CD4-positive, alpha-beta T cell (primary cell): Measurements from ENCODE around the gene BIRC5. TPM values are rescaled to one million over a fixed set of nuclear protein-coding genes. Genes with fewer than 3 reads are reported as not detected.
A peak's percentile ranks its signal among the peaks of the same experiment; 100 is the strongest.

Source experiments
- ATAC-seq: fragments of 200-7000 bp; cut with Tn5 transposase; one replicate; pipeline ENCODE4 v1.10.0; 2022; ENCODE audit warnings: mild to moderate bottlenecking; ENCODE audit not compliant: poor library complexity
- CTCF ChIA-PET: fragments of 350-600 bp; sonication (Branson Sonifier 250); formaldehyde crosslinking; loops from one replicate; lab custom pipeline; 2021; ENCODE audit warnings: antibody characterized with exemption, inconsistent platforms; lab: Charles Lee
- POLR2A ChIA-PET: fragments of 350-600 bp; sonication (Branson Sonifier 250); formaldehyde crosslinking; loops from one replicate; lab custom pipeline; 2021; ENCODE audit warnings: antibody characterized with exemption, inconsistent platforms; lab: Charles Lee
- DNase-seq, 14 experiments: peaks; one replicate each; pipeline ENCODE4 v3.0.0-alpha.2; 2013 to 2020; ENCODE audit warnings: mixed read lengths in 2 of 14
- H3K27ac ChIP-seq, 2 donors: one replicate each; pipeline versions ENCODE4 v1.5.1 to v1.7.0; 2013; ENCODE audit warnings: low read length in 2 of 2, low read depth in 1 of 2, mild to moderate bottlenecking in 1 of 2
- H3K27me3 ChIP-seq, 2 experiments: 1 replicate in 1 of 2; 2 replicates in 1 of 2; pipeline versions ENCODE4 v1.6.1 to v1.7.0; 2013; ENCODE audit warnings: low read length in 2 of 2, control low read depth in 1 of 2, mild to moderate bottlenecking in 1 of 2, moderate library complexity in 1 of 2; ENCODE audit not compliant: insufficient read depth in 2 of 2, control insufficient read depth in 1 of 2
- H3K36me3 ChIP-seq: one replicate; pipeline ENCODE4 v1.6.1; 2013; ENCODE audit warnings: low read length, control low read depth; ENCODE audit not compliant: insufficient read depth
- H3K4me1 ChIP-seq: one replicate; pipeline ENCODE4 v1.6.1; 2013; ENCODE audit warnings: low read length, control low read depth; ENCODE audit not compliant: insufficient read depth
- H3K4me3 ChIP-seq: one replicate; pipeline ENCODE4 v1.5.1; 2013; ENCODE audit warnings: mild to moderate bottlenecking, low read length, moderate library complexity
- H3K9me3 ChIP-seq, 2 experiments: 1 replicate in 1 of 2; 2 replicates in 1 of 2; pipeline versions ENCODE4 v1.6.1 to v1.7.0; 2013; ENCODE audit warnings: low read length in 2 of 2, mild to moderate bottlenecking in 2 of 2, control low read depth in 1 of 2, moderate library complexity in 1 of 2; ENCODE audit not compliant: control insufficient read depth in 1 of 2, insufficient read depth in 1 of 2
- H3K27ac Mint-ChIP-seq: one replicate; pipeline ENCODE4 v1.8.0; 2020; ENCODE audit warnings: mixed read lengths
- H3K27me3 Mint-ChIP-seq: one replicate; pipeline ENCODE4 v1.8.0; 2021; ENCODE audit warnings: mixed read lengths
- H3K36me3 Mint-ChIP-seq: one replicate; pipeline ENCODE4 v1.8.0; 2021; ENCODE audit warnings: low read depth, mixed read lengths
- H3K4me1 Mint-ChIP-seq: one replicate; pipeline ENCODE4 v1.8.0; 2021; ENCODE audit warnings: low read depth, mixed read lengths
- H3K4me3 Mint-ChIP-seq: one replicate; pipeline ENCODE4 v1.8.0; 2020; ENCODE audit warnings: mild to moderate bottlenecking, mixed read lengths
- H3K9me3 Mint-ChIP-seq: one replicate; pipeline ENCODE4 v1.8.0; 2020; ENCODE audit warnings: mixed read lengths
- CTCF ChIP-seq: fragments of 200-600 bp; IDR thresholded peaks from one replicate; pipeline ENCODE4 v1.8.0; 2022; ENCODE audit warnings: antibody characterized with exemption, mild to moderate bottlenecking
- intact Hi-C, 2 experiments: fragments of 100-400 bp; cut with DNase I in 1 of 2; cut with micrococcal nuclease in 1 of 2; formaldehyde crosslinking; loops; one replicate each; pipeline versions ENCODE4 v1.15.1 to v1.9.0; 2023 to 2025; cut with DNase I, micrococcal nuclease
- total RNA-seq, 174 experiments: library from RNA in 2 of 174; stranded (reverse) in 2 of 174; gene quantifications; one replicate each; pipeline ENCODE4 v1.2.3 and lab custom pipeline; 2021 to 2026

The BIRC5 gene
- total RNA-seq, 2 experiments from 2014 or later: 0.39 to 0.41 TPM

- intact Hi-C loops: no loop called here
- H3K4me3 Mint-ChIP-seq: no peak overlapping the region
These were observed 30.1 kb upstream of the BIRC5 start for GRCh38 chr17:78183916-78184315.

GRCh38 chr17:78184351-78184750, 29.7 kb upstream of the BIRC5 start:
- Mint-ChIP-seq H3K27me3 (no peaks in the 10 kb centered on the region), H3K4me1 (peaks cover 16% of the 10 kb centered on the region), H3K9me3 (no peaks in the 10 kb centered on the region), H3K4me3 (no peak overlapping the region), H3K27ac (no peak overlapping the region), H3K36me3 (no peaks in the 10 kb centered on the region)
- H3K9me3 ChIP-seq: no peaks in the 10 kb centered on the region
- CTCF ChIA-PET: interaction anchor here (1.3 kb wide), 1 partner anchor 11 kb away, joined by 3 read pairs; no protein-coding TSS in a partner anchor
- ATAC-seq (no peak), DNase-seq (no peak)
- H3K4me3 ChIP-seq: no peak overlapping the region
- H3K4me1 ChIP-seq: peaks cover 22% of the 10 kb centered on the region
- POLR2A ChIA-PET: no interaction called here
- H3K27ac ChIP-seq: no peak overlapping the region
- no peak for TF ChIP-seq CTCF
- no peaks in the 10 kb centered on the region for H3K27me3 ChIP-seq
- no peaks in the 10 kb centered on the region for H3K36me3 ChIP-seq
- intact Hi-C loops: no loop called here

More at GRCh38 chr17:78183916-78184315, 30.1 kb upstream of the BIRC5 start:
- Histone ChIP-seq H3K4me1 (peaks cover 22% of the 10 kb centered on the region), H3K36me3 (no peaks in the 10 kb centered on the region), H3K9me3 (no peaks in the 10 kb centered on the region), H3K4me3 (no peak overlapping the region), H3K27me3 (no peaks in the 10 kb centered on the region), H3K27ac (no peak overlapping the region)
- Mint-ChIP-seq H3K9me3 (no peaks in the 10 kb centered on the region), H3K27ac (no peak overlapping the region), H3K36me3 (no peaks in the 10 kb centered on the region), H3K4me1 (peaks cover 16% of the 10 kb centered on the region), H3K27me3 (no peaks in the 10 kb centered on the region)
- no peak for ATAC-seq
- TF ChIP-seq CTCF: no peak
- ChIA-PET CTCF (interaction anchor here (1.3 kb wide), 1 partner anchor 10 kb away, joined by 3 read pairs; no protein-coding TSS in a partner anchor), POLR2A (no interaction called here)
- DNase-seq: no peak

- intact Hi-C loops: loop anchor here in 1 of 2 experiments (5.0 kb wide), 1 partner anchor 43 kb away; no protein-coding TSS in a partner anchor
- CTCF ChIA-PET: no interaction called here
These were observed 29.2 kb upstream of the BIRC5 start for GRCh38 chr17:78184868-78185267.

More at GRCh38 chr17:78184868-78185267, 29.2 kb upstream of the BIRC5 start:
- Histone ChIP-seq H3K36me3 (no peaks in the 10 kb centered on the region), H3K27me3 (no peaks in the 10 kb centered on the region), H3K9me3 (no peaks in the 10 kb centered on the region), H3K4me1 (peaks cover 22% of the 10 kb centered on the region), H3K27ac (no peak overlapping the region), H3K4me3 (no peak overlapping the region)
- TF ChIP-seq CTCF: no peak
- Mint-ChIP-seq H3K4me1 (peaks cover 16% of the 10 kb centered on the region), H3K27ac (no peak overlapping the region), H3K27me3 (no peaks in the 10 kb centered on the region), H3K4me3 (peak overlapping the region; percentile 30), H3K36me3 (no peaks in the 10 kb centered on the region), H3K9me3 (no peaks in the 10 kb centered on the region)
- ATAC-seq (no peak), DNase-seq (no peak)
- POLR2A ChIA-PET: interaction anchor here (0.6 kb wide), 1 partner anchor 241 kb away, joined by 4 read pairs; no protein-coding TSS in a partner anchor
